GM13976 (cell line): Measurements from ENCODE around the gene E4F1.

ENCODE experiments used
- DNase-seq: peaks from one replicate; pipeline ENCODE4 v3.0.0; 2012; ENCODE audit warnings: low spot score
- CTCF ChIP-seq: IDR thresholded peaks from 2 replicates; pipeline ENCODE4 v1.5.1; 2012; ENCODE audit warnings: borderline replicate concordance, mild to moderate bottlenecking; ENCODE audit not compliant: insufficient read depth; ENCODE audit errors: extremely low read depth, missing control alignments, control extremely low read depth
- in situ Hi-C: fragments of 300-500 bp; cut with MboI; formaldehyde crosslinking; loops from one replicate; pipeline ENCODE4 v1.12.0; 2022; ENCODE audit warnings: low sequenced_read_pairs, mixed read lengths, inconsistent platforms; ENCODE audit not compliant: unreplicated experiment

Gene E4F1

GRCh38 chr16:2214719-2214968, 8.7 kb upstream of the E4F1 start, which contains the start of gene PGP:
Gene PGP (minus strand): TSS chr16:2214840. CDS start chr16:2214777, 63 bp downstream.
- no peak for DNase-seq
- TF ChIP-seq CTCF, result no peak
- in situ Hi-C loops, result no loop called here

GRCh38 chr16:2216330-2216729, 7.1 kb upstream of the E4F1 start:
- DNase-seq, result no peak
- in situ Hi-C loops, result no loop called here
- TF ChIP-seq CTCF, result no peak

GRCh38 chr16:2223942-2224486, 623 bp downstream of the E4F1 start:
- peak; percentile 66 for DNase-seq
- in situ Hi-C loops, result no loop called here
- TF ChIP-seq CTCF, result no peak

- no peak for TF ChIP-seq CTCF
- in situ Hi-C loops, result no loop called here
- DNase-seq, result no peak
These were observed 2.9 kb downstream of the E4F1 start for GRCh38 chr16:2226245-2226793.

- DNase-seq, result no peak
- no peak for TF ChIP-seq CTCF
- in situ Hi-C loops, result no loop called here
These were observed 3.5 kb downstream of the E4F1 start for GRCh38 chr16:2226918-2227317.

GRCh38 chr16:2228161-2228824, 4.9 kb downstream of the E4F1 start:
- DNase-seq, result no peak
- no peak for TF ChIP-seq CTCF
- in situ Hi-C loops, result no loop called here

- in situ Hi-C loops, result no loop called here
- no peak for DNase-seq
- TF ChIP-seq CTCF, result no peak
These were observed 5.7 kb downstream of the E4F1 start for GRCh38 chr16:2229091-2229490.
